GM12878 (cell line): ENCODE data around the gene SIVA1. TPM values are rescaled to one million over a fixed set of nuclear protein-coding genes. Genes with fewer than 3 reads are reported as not detected.

Experiments used
- ATAC-seq: fragments of 200-7000 bp; cut with Tn5 transposase; 3 replicates; pipeline ENCODE4 v1.9.1; 2020; ENCODE audit warnings: mild to moderate bottlenecking, moderate library complexity
- BruUV-seq: library from RNA; stranded (reverse); fragments of 400-500 nt; replicated peaks from 2 replicates; lab custom pipeline; 2021; lab: Mats Ljungman, UMichigan
- CTCF ChIA-PET: fragments of 300-600 bp; sonication (Branson Sonifier 250); formaldehyde crosslinking; extraction: SDS; loops from one replicate; lab custom pipeline; 2021; ENCODE audit warnings: inconsistent platforms; lab: Yijun Ruan, JAX
- POLR2A ChIA-PET: fragments of 350-600 bp; formaldehyde crosslinking; extraction: SDS; loops from one replicate; lab custom pipeline; 2021; ENCODE audit warnings: inconsistent platforms; lab: Charles Lee
- RAD21 ChIA-PET: fragments of 300-600 bp; sonication (Branson Sonifier 250); formaldehyde crosslinking; loops from one replicate; lab custom pipeline; 2023; ENCODE audit warnings: antibody characterized with exemption; ENCODE audit not compliant: unreplicated experiment; lab: Charles Lee
- SMC1A ChIA-PET: fragments of 300-600 bp; sonication (Branson Sonifier 250); formaldehyde crosslinking; loops from one replicate; lab custom pipeline; 2023; ENCODE audit not compliant: unreplicated experiment, uncharacterized antibody; lab: Charles Lee
- DNase-seq: peaks from one replicate; pipeline ENCODE4 v3.0.0-alpha.2; 2011; ENCODE audit warnings: low read depth, low spot score
- FAIRE-seq: peaks from 3 replicates; lab custom pipeline; 2011; peaks lifted over from hg19 to GRCh38; lab: Jason Lieb, UNC
- H2AFZ ChIP-seq: 2 replicates; pipeline ENCODE4 v1.6.0; 2011; ENCODE audit warnings: low read depth, low read length, control low read depth; ENCODE audit not compliant: control insufficient read depth
- H3K27ac ChIP-seq: 2 replicates; pipeline ENCODE4 v1.5.1; 2011; ENCODE audit warnings: control low read depth; ENCODE audit not compliant: control insufficient read depth, insufficient read depth
- H3K27me3 ChIP-seq, 2 experiments: replicated peaks in 1 of 2; 2 replicates each; pipeline versions ENCODE4 v1.6.0 to v1.6.1; 2011; ENCODE audit warnings: low read length in 1 of 2; ENCODE audit not compliant: control insufficient read depth in 2 of 2, insufficient read depth in 2 of 2
- H3K36me3 ChIP-seq, 2 experiments: 2 replicates each; pipeline ENCODE4 v1.5.1; 2011; ENCODE audit warnings: low read length in 1 of 2; ENCODE audit not compliant: control insufficient read depth in 2 of 2, insufficient read depth in 2 of 2
- H3K4me1 ChIP-seq: 2 replicates; pipeline ENCODE4 v1.6.1; 2011; ENCODE audit warnings: mild to moderate bottlenecking, low read length, moderate library complexity, mixed read lengths; ENCODE audit not compliant: control insufficient read depth, insufficient read depth
- H3K4me2 ChIP-seq: 2 replicates; pipeline ENCODE4 v1.6.0; 2011; ENCODE audit warnings: control low read depth; ENCODE audit not compliant: control insufficient read depth, insufficient read depth
- H3K4me3 ChIP-seq: fragments of 200-600 bp; sonication (generic); 2 replicates; pipeline ENCODE4 v1.5.1; 2016
- H3K79me2 ChIP-seq: 2 replicates; pipeline ENCODE4 v1.6.0; 2011; ENCODE audit warnings: low read length; ENCODE audit not compliant: control insufficient read depth, insufficient read depth
- H3K9ac ChIP-seq: 2 replicates; pipeline ENCODE4 v1.8.0; 2011; ENCODE audit warnings: low read length, control low read depth, mixed read lengths; ENCODE audit not compliant: control insufficient read depth, insufficient read depth
- H3K9me3 ChIP-seq: replicated peaks from 3 replicates; pipeline ENCODE4 v1.5.1; 2011; ENCODE audit warnings: mild to moderate bottlenecking, low read length; ENCODE audit not compliant: control insufficient read depth, insufficient read depth
- H4K20me1 ChIP-seq: 2 replicates; pipeline ENCODE4 v1.6.0; 2011; ENCODE audit not compliant: control insufficient read depth, insufficient read depth
- BCL11A ChIP-seq: IDR thresholded peaks from 2 replicates; pipeline ENCODE4 v1.6.1; 2011; ENCODE audit warnings: low read depth, low read length
- CBX5 ChIP-seq: sonication (generic); IDR thresholded peaks from 2 replicates; pipeline ENCODE4 v1.6.1; 2016; ENCODE audit warnings: low read depth, moderate library complexity, mild to moderate bottlenecking, inconsistent platforms
- EGR1 ChIP-seq, 2 experiments: IDR thresholded peaks; 1 replicate in 1 of 2; 2 replicates in 1 of 2; pipeline ENCODE4 v1.6.1; 2011 to 2012; ENCODE audit warnings: low read depth in 2 of 2, low read length in 2 of 2, borderline replicate concordance in 1 of 2, mild to moderate bottlenecking in 1 of 2, moderate library complexity in 1 of 2
- EP300 ChIP-seq, 2 experiments: fragments of 150-350 bp in 1 of 2; IDR thresholded peaks; 2 replicates each; pipeline ENCODE4 v1.6.1; 2011 to 2012; ENCODE audit warnings: low read depth in 2 of 2, low read length in 2 of 2, borderline replicate concordance in 1 of 2, improper control_type of control experiment in 1 of 2, inconsistent platforms in 1 of 2; ENCODE audit not compliant: control insufficient read depth in 1 of 2
- ESRRA ChIP-seq: IDR thresholded peaks from 2 replicates; pipeline ENCODE4 v1.6.1; 2012; ENCODE audit warnings: mild to moderate bottlenecking, low read length, improper control_type of control experiment
- ETV6 ChIP-seq, 2 experiments: fragments of 450-650 bp in 1 of 2; IDR thresholded peaks in 1 of 2; conservative IDR thresholded peaks in 1 of 2; 2 replicates each; pipeline ENCODE4 v1.6.1; 2014; ENCODE audit warnings: antibody characterized with exemption in 1 of 2, borderline replicate concordance in 1 of 2, low read depth in 1 of 2, mild to moderate bottlenecking in 1 of 2, moderate library complexity in 1 of 2
- HDAC2 ChIP-seq: fragments of 200-600 bp; sonication (generic); IDR thresholded peaks from 2 replicates; pipeline ENCODE4 v1.6.1; 2017
- HDGF ChIP-seq: fragments of 450-650 bp; IDR thresholded peaks from 2 replicates; pipeline ENCODE4 v1.6.1; 2016; ENCODE audit warnings: antibody characterized with exemption
- NR2F1 ChIP-seq: fragments of 450-650 bp; conservative IDR thresholded peaks from 2 replicates; pipeline ENCODE4 v1.6.1; 2017; ENCODE audit warnings: mild to moderate bottlenecking
- PRDM15 ChIP-seq: fragments of 450-650 bp; formaldehyde crosslinking; IDR thresholded peaks from 2 replicates; pipeline ENCODE4 v1.4.0; 2020; ENCODE audit warnings: mild to moderate bottlenecking, moderate library complexity
- RCOR1 ChIP-seq: conservative IDR thresholded peaks from 2 replicates; pipeline ENCODE4 v1.6.1; 2012; ENCODE audit warnings: low read depth, low read length, improper control_type of control experiment
- SUPT20H ChIP-seq: IDR thresholded peaks from 2 replicates; pipeline ENCODE4 v1.6.1; 2011; ENCODE audit warnings: low read depth, mild to moderate bottlenecking, low read length, moderate library complexity, borderline replicate concordance; ENCODE audit not compliant: control insufficient read depth
- ZNF622 ChIP-seq: fragments of 450-650 bp; IDR thresholded peaks from 2 replicates; pipeline ENCODE4 v1.6.1; 2017; ENCODE audit warnings: mild to moderate bottlenecking, inconsistent platforms
- whole genome bisulfite sequencing: methylation state at CpG from one replicate; pipeline ENCODE4 v1.1.6; 2016; ENCODE audit warnings: low lambda C conversion rate; ENCODE audit not compliant: insufficient replicate concordance, insufficient coverage; ENCODE audit errors: missing lambda C conversion rate; 5-methylcytosine and 5-hydroxymethylcytosine counted together
- in situ Hi-C: fragments of 300-500 bp; cut with MboI; formaldehyde crosslinking; loops from 9 replicates; pipeline ENCODE4 v1.14.3; 2018; ENCODE audit warnings: mixed read lengths
- intact Hi-C: fragments of 100-400 bp; cut with micrococcal nuclease; formaldehyde crosslinking; loops from one replicate; pipeline ENCODE4 v1.14.2; 2022; ENCODE audit not compliant: unreplicated experiment
- polyA plus RNA-seq, 11 experiments: library from polyadenylated mRNA; depleted of rRNA in 4 of 11; unstranded in 6 of 11; stranded (reverse) in 5 of 11; fragments of >200 nt; fragmentation: Nextera tagmentation in 4 of 11; fragmentation: Illumina TruSeq in 1 of 11; extraction: Ambion mirVana in 4 of 11; extraction: Trizol in 1 of 11; gene quantifications; 1 replicate in 1 of 11; 2 replicates in 10 of 11; pipeline versions ENCODE4 v1.2.1 to v1.2.3, GENCODE V29; 2011 to 2016; ENCODE audit warnings: inconsistent platforms in 2 of 11, missing spikeins in 2 of 11, low read depth in 1 of 11
- total RNA-seq, 4 experiments: library from RNA; depleted of rRNA in 3 of 4; stranded (reverse); fragments of >200 nt in 3 of 4; fragmentation: Illumina TruSeq in 1 of 4; extraction: Trizol in 1 of 4; gene quantifications; 2 replicates each; pipeline versions ENCODE4 v1.2.1 to v1.2.3, GENCODE V29; 2013 to 2021

Gene SIVA1
- total and polyA plus RNA-seq, 10 of the 15 experiments (the other 5 are each of a cell fraction or from before 2014, with no cell fraction given) = 4.6 to 282 (median 106) TPM

DNA sequence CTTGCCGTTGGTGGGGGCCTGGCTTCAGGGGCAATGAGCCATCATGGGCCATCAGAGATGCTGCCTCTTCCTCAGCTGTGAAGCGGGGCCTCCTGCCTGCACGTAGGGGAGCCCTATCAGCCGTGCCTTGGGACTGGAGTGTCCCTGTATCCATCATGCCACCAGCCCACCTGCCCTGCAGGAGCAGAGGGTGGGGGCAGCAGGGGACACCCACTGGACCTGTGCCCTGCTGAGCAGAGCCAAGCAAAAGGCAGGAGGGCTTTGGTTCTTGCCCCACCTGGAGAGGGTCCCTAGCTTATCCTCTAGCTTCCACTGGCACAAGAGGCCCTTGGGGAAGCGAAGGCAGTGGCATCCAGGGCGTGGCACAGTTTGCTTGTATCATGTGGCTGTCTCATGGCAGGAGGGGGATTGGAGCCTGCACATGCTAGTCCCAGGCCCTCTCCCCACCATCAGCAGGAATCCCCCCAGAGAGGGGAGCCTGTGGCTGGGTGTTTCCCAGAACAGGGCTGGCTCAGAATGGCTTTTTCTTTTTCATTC, 18.8 kb upstream of the SIVA1 start (continued):
- TF ChIP-seq ETV6 (conservative IDR thresholded peaks at IDR 0.05 in 1 of 2, IDR thresholded peaks at IDR 0.05 in 1 of 2; ENCODE audit: borderline replicate concordance in 1 of 2, low read depth in 1 of 2) (no peak), RCOR1 (no peak), NR2F1 (no peak), HDGF (no peak), HDAC2 (no peak), ZNF622 (no peak), BCL11A (no peak), ESRRA (no peak), EGR1 (IDR thresholded peaks at IDR 0.05; ENCODE audit: borderline replicate concordance in 1 of 2, low read depth in 2 of 2, low read length in 2 of 2) (no peak), PRDM15 (no peak)

- Histone ChIP-seq H3K4me2 (no peak overlapping the region), H4K20me1 (no peaks in the 10 kb centered on the region), H3K4me3 (no peak overlapping the region), H3K9ac (no peak overlapping the region), H3K27me3 (no peaks in the 10 kb centered on the region; a peak in 3 of 4 replicates), H3K4me1 (no peaks in the 10 kb centered on the region), H3K36me3 (no peaks in the 10 kb centered on the region), H3K79me2 (no peaks in the 10 kb centered on the region), H3K9me3 (no peaks in the 10 kb centered on the region), H3K27ac (no peak overlapping the region), H2AFZ (no peak overlapping the region)
- DNase-seq (no peak), FAIRE-seq (no peak), ATAC-seq (no peak)
- ChIA-PET POLR2A (no interaction called here), CTCF (no interaction called here), SMC1A (no interaction called here), RAD21 (no interaction called here)
- intact Hi-C loops (no loop called here), in situ Hi-C loops (no loop called here)
- no TSS peak for BruUV-seq
- 56% methylated on average over 9 of the region's 9 CpGs for WGBS
- TF ChIP-seq RCOR1 (no peak), EP300 (IDR thresholded peaks at IDR 0.05; ENCODE audit: borderline replicate concordance in 1 of 2, control insufficient read depth in 1 of 2, low read depth in 2 of 2, low read length in 2 of 2) (no peak), CBX5 (no peak), SUPT20H (no peak)
These were observed 18.4 kb upstream of the SIVA1 start for GRCh38 chr14:104734601-104734990.
